NK-92 treated with Interleukin-12 subunit alpha and Interleukin-12 subunit beta, amount 100 ng/mL, for 24 hours (cell line): ENCODE data around the gene AMIGO3.

Source experiments
- DNase-seq: peaks from one replicate; lab custom pipeline; 2025; lab: John Stamatoyannopoulos, UW

Gene AMIGO3

GRCh38 chr3:49668861-49669260 lies 50.6 kb downstream of the AMIGO3 start:
- no peak for DNase-seq

GRCh38 chr3:49668414-49668797 lies 51.1 kb downstream of the AMIGO3 start:
- no peak for DNase-seq

GRCh38 chr3:49667701-49668413 lies 51.6 kb downstream of the AMIGO3 start:
- DNase-seq, result no peak
